ENCODE data around the gene SDCCAG8.

The SDCCAG8 gene

GRCh38 chr1:243411472-243411871, 155.6 kb downstream of the SDCCAG8 start:
- DNase-seq = no peak
- intact Hi-C loops (cut with DNase I) = no loop called here

GRCh38 chr1:243413431-243414151, 157.8 kb downstream of the SDCCAG8 start:
- no peak for DNase-seq
- intact Hi-C loops (cut with DNase I) = no loop called here

- intact Hi-C loops (cut with DNase I) = no loop called here
Measured at GRCh38 chr1:243414152-243414494, 158.3 kb downstream of the SDCCAG8 start.

GRCh38 chr1:243415663-243416408, 160.0 kb downstream of the SDCCAG8 start:
- DNase-seq = peak in 1 of 10 donors; percentile 69
- intact Hi-C loops (cut with DNase I) = no loop called here

More at GRCh38 chr1:243414152-243414494, 158.3 kb downstream of the SDCCAG8 start:
- no peak for DNase-seq

GRCh38 chr1:243416495-243416894, 160.7 kb downstream of the SDCCAG8 start:
- intact Hi-C loops (cut with DNase I) = no loop called here

GRCh38 chr1:243420016-243420945, 164.4 kb downstream of the SDCCAG8 start:
- no peak for DNase-seq
- intact Hi-C loops (cut with DNase I) = loop anchor here (10.0 kb wide), 1 partner anchor 75 kb away; no protein-coding TSS in a partner anchor

More at GRCh38 chr1:243416495-243416894, 160.7 kb downstream of the SDCCAG8 start:
- no peak for DNase-seq

- intact Hi-C loops (cut with DNase I) = loop anchor here (10.0 kb wide), 1 partner anchor 76 kb away; no protein-coding TSS in a partner anchor
- DNase-seq = peak in 6 of 10 donors; percentile 15 to 74 (median 36)
Measured at GRCh38 chr1:243420946-243421685, 165.3 kb downstream of the SDCCAG8 start.

- intact Hi-C loops (cut with DNase I) = loop anchor here (10.0 kb wide), 1 partner anchor 77 kb away; no protein-coding TSS in a partner anchor
- peak; percentile 28 to 93 (median 56) for DNase-seq
Measured at GRCh38 chr1:243421784-243422183, 165.9 kb downstream of the SDCCAG8 start.

- DNase-seq = no peak
- intact Hi-C loops (cut with DNase I) = loop anchor here (10.0 kb wide), 1 partner anchor 78 kb away; no protein-coding TSS in a partner anchor
Measured at GRCh38 chr1:243422362-243422761, 166.5 kb downstream of the SDCCAG8 start.

- intact Hi-C loops (cut with DNase I) = loop anchor here (10.0 kb wide), 1 partner anchor 83 kb away; no protein-coding TSS in a partner anchor
- no peak for DNase-seq
Measured at GRCh38 chr1:243428084-243428483, 172.2 kb downstream of the SDCCAG8 start.

- intact Hi-C loops (cut with DNase I) = loop anchor here (10.0 kb wide), 1 partner anchor 84 kb away; no protein-coding TSS in a partner anchor
Measured at GRCh38 chr1:243428617-243429342, 172.9 kb downstream of the SDCCAG8 start.

GRCh38 chr1:243431591-243431990, 175.8 kb downstream of the SDCCAG8 start:
- no peak for DNase-seq
- intact Hi-C loops (cut with DNase I) = no loop called here

More at GRCh38 chr1:243428617-243429342, 172.9 kb downstream of the SDCCAG8 start:
- no peak for DNase-seq

- intact Hi-C loops (cut with DNase I) = no loop called here
- no peak for DNase-seq
Measured at GRCh38 chr1:243432136-243432535, 176.3 kb downstream of the SDCCAG8 start.

GRCh38 chr1:243433737-243434370, 178.0 kb downstream of the SDCCAG8 start:
- intact Hi-C loops (cut with DNase I) = no loop called here
- DNase-seq = no peak

GRCh38 chr1:243434594-243434993, 178.8 kb downstream of the SDCCAG8 start:
- DNase-seq = no peak
- intact Hi-C loops (cut with DNase I) = no loop called here

- DNase-seq = no peak
- intact Hi-C loops (cut with DNase I) = no loop called here
Measured at GRCh38 chr1:243435836-243436235, 180.0 kb downstream of the SDCCAG8 start.

GRCh38 chr1:243438146-243438545, 182.3 kb downstream of the SDCCAG8 start:
- intact Hi-C loops (cut with DNase I) = no loop called here

GRCh38 chr1:243438815-243439214, 183.0 kb downstream of the SDCCAG8 start:
- no peak for DNase-seq
- intact Hi-C loops (cut with DNase I) = no loop called here

More at GRCh38 chr1:243438146-243438545, 182.3 kb downstream of the SDCCAG8 start:
- DNase-seq = peak in 1 of 10 donors; percentile 36
